GM23338 (cell line): ENCODE data around the gene MTHFD1L. TPM values are rescaled to one million over a fixed set of nuclear protein-coding genes. Genes with fewer than 3 reads are reported as not detected.

Source experiments
- ATAC-seq: fragments of 200-7000 bp; cut with Tn5 transposase; 3 replicates; pipeline ENCODE4 v1.9.1; 2020
- DNase-seq: peaks from one replicate; pipeline ENCODE4 v3.0.0-alpha.2; 2015; ENCODE audit warnings: low spot score
- H2AFZ ChIP-seq: fragments of 200-600 bp; sonication (generic); 2 replicates; pipeline ENCODE4 v1.8.0; 2016; ENCODE audit warnings: antibody characterized with exemption, mild to moderate bottlenecking, moderate library complexity
- H3F3A ChIP-seq: fragments of 200-600 bp; sonication (generic); replicated peaks from 2 replicates; pipeline ENCODE4 v1.8.0; 2017; ENCODE audit warnings: antibody characterized with exemption, mixed run types, low read depth
- H3K27ac ChIP-seq: fragments of 200-600 bp; sonication (generic); 2 replicates; pipeline ENCODE4 v1.6.1; 2016; ENCODE audit warnings: low read depth
- H3K27me3 ChIP-seq: fragments of 200-600 bp; sonication (generic); 2 replicates; pipeline ENCODE4 v1.8.0; 2016; ENCODE audit warnings: mild to moderate bottlenecking, mixed run types, moderate library complexity; ENCODE audit not compliant: insufficient read depth
- H3K36me3 ChIP-seq: fragments of 200-600 bp; sonication (generic); 2 replicates; pipeline ENCODE4 v1.8.0; 2016; ENCODE audit warnings: mild to moderate bottlenecking; ENCODE audit not compliant: insufficient read depth
- H3K4me1 ChIP-seq: fragments of 200-600 bp; sonication (generic); 2 replicates; pipeline ENCODE4 v1.8.0; 2016; ENCODE audit warnings: mild to moderate bottlenecking, moderate library complexity; ENCODE audit not compliant: insufficient read depth
- H3K4me2 ChIP-seq: fragments of 200-600 bp; sonication (generic); 2 replicates; pipeline ENCODE4 v1.7.1; 2017; ENCODE audit warnings: mixed run types
- H3K4me3 ChIP-seq: fragments of 200-600 bp; sonication (generic); 2 replicates; pipeline ENCODE4 v1.6.1; 2016; ENCODE audit warnings: mixed run types
- H3K79me2 ChIP-seq: fragments of 200-600 bp; sonication (generic); replicated peaks from 2 replicates; pipeline ENCODE4 v1.8.0; 2017; ENCODE audit warnings: mild to moderate bottlenecking; ENCODE audit not compliant: insufficient read depth
- H3K9me2 ChIP-seq: fragments of 200-600 bp; sonication (generic); 2 replicates; pipeline ENCODE4 v1.8.0; 2017; ENCODE audit not compliant: insufficient read depth
- H4K20me1 ChIP-seq: fragments of 200-600 bp; sonication (generic); replicated peaks from 2 replicates; pipeline ENCODE4 v1.8.0; 2017; ENCODE audit warnings: mild to moderate bottlenecking; ENCODE audit not compliant: insufficient read depth
- H3K27ac Mint-ChIP-seq: 2 replicates; pipeline ENCODE4 v1.8.0; 2020; ENCODE audit warnings: inconsistent platforms, mild to moderate bottlenecking, moderate library complexity, mixed read lengths
- H3K27me3 Mint-ChIP-seq: 3 replicates; pipeline ENCODE4 v1.8.0; 2022; ENCODE audit warnings: low read depth, mild to moderate bottlenecking, moderate library complexity, mixed read lengths, inconsistent platforms; ENCODE audit not compliant: insufficient read depth, poor library complexity
- H3K36me3 Mint-ChIP-seq: 3 replicates; pipeline ENCODE4 v1.8.0; 2021; ENCODE audit warnings: low read depth, mild to moderate bottlenecking, inconsistent platforms, moderate library complexity, mixed read lengths
- H3K4me1 Mint-ChIP-seq: 3 replicates; pipeline ENCODE4 v1.8.0; 2020; ENCODE audit warnings: mild to moderate bottlenecking, inconsistent platforms, mixed read lengths
- H3K4me3 Mint-ChIP-seq: 3 replicates; pipeline ENCODE4 v1.8.0; 2021; ENCODE audit warnings: moderate library complexity, mild to moderate bottlenecking, inconsistent platforms, mixed read lengths
- H3K9me3 Mint-ChIP-seq: 3 replicates; pipeline ENCODE4 v1.8.0; 2020; ENCODE audit warnings: moderate library complexity, mild to moderate bottlenecking, inconsistent platforms, mixed read lengths
- EZH2 ChIP-seq: fragments of 200-600 bp; sonication (generic); IDR thresholded peaks from one replicate; pipeline ENCODE4 v1.8.0; 2017; ENCODE audit warnings: antibody characterized with exemption, mild to moderate bottlenecking, low read depth; ENCODE audit not compliant: unreplicated experiment
- EZH2phosphoT487 ChIP-seq: fragments of 200-600 bp; sonication (generic); IDR thresholded peaks from one replicate; pipeline ENCODE4 v1.8.1; 2018; ENCODE audit warnings: antibody characterized with exemption; ENCODE audit not compliant: unreplicated experiment
- NANOG ChIP-seq: IDR thresholded peaks from 2 replicates; pipeline ENCODE4 v1.6.1; 2016; ENCODE audit warnings: antibody characterized with exemption, borderline replicate concordance
- POLR2AphosphoS5 ChIP-seq: IDR thresholded peaks from 2 replicates; pipeline ENCODE4 v1.6.1; 2016; ENCODE audit warnings: antibody characterized with exemption, low read depth
- STAT1 ChIP-seq: IDR thresholded peaks from one replicate; pipeline ENCODE4 v1.6.1; 2016; ENCODE audit warnings: antibody characterized with exemption; ENCODE audit not compliant: unreplicated experiment
- ZNF331 ChIP-seq: fragments of 250-450 bp; sonication (Bioruptor Pico); IDR thresholded peaks from 2 replicates; pipeline ENCODE4 v1.5.0; 2020; ENCODE audit warnings: low read depth, mild to moderate bottlenecking, moderate library complexity
- polyA plus RNA-seq: library from polyadenylated mRNA; unstranded; fragments of >200 nt; fragmentation: Nextera tagmentation; extraction: Ambion mirVana; gene quantifications from 2 replicates; pipeline ENCODE4 v1.2.1, GENCODE V29; 2016
- total RNA-seq: library from RNA; depleted of rRNA; stranded (reverse); fragments of >200 nt; shearing (Covaris generic); gene quantifications from 2 replicates; pipeline ENCODE4 v1.2.3, GENCODE V29; 2014
- TF ChIP-seq, protein P1 (sequence below), 2 experiments: fragments of 200-600 bp in 1 of 2; sonication (generic) in 1 of 2; conservative IDR thresholded peaks; 2 replicates each; pipeline versions ENCODE4 v1.5.1 to v1.6.1; 2016 to 2017; ENCODE audit warnings: antibody characterized with exemption in 2 of 2, low read depth in 2 of 2, mild to moderate bottlenecking in 2 of 2, moderate library complexity in 1 of 2
- TF ChIP-seq, protein P2 (sequence below): IDR thresholded peaks from 2 replicates; pipeline ENCODE4 v1.6.1; 2016; ENCODE audit warnings: antibody characterized with exemption
- TF ChIP-seq, protein P3 (sequence below): fragments of 250-450 bp; sonication (Bioruptor Pico); IDR thresholded peaks from 2 replicates; pipeline ENCODE4 v1.5.0; 2020; ENCODE audit warnings: mild to moderate bottlenecking, moderate library complexity

The MTHFD1L gene
- total and polyA plus RNA-seq, 2 experiments from 2014 or later, result 53.2 to 66.8 TPM

DNA sequence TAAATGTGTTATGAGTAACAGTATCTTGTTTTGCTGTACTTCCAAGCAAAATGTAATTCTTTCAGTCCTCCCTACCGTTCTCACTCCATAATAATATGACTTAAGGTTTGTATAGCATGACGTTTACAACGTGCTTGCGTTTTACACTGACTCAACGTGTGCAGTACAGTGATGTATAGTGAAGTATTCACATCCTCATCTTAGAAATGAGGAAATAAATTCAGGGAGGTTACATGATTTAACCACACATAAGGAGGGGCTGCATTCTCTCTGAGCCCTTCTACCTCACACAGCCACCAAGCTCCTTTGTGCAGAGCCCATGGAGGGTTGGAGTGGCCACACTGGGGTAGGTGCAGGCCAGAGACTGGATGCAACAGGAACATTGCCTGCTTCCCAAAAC lies 164.5 kb downstream of the MTHFD1L start (continued):
- TF ChIP-seq, protein P1, sequence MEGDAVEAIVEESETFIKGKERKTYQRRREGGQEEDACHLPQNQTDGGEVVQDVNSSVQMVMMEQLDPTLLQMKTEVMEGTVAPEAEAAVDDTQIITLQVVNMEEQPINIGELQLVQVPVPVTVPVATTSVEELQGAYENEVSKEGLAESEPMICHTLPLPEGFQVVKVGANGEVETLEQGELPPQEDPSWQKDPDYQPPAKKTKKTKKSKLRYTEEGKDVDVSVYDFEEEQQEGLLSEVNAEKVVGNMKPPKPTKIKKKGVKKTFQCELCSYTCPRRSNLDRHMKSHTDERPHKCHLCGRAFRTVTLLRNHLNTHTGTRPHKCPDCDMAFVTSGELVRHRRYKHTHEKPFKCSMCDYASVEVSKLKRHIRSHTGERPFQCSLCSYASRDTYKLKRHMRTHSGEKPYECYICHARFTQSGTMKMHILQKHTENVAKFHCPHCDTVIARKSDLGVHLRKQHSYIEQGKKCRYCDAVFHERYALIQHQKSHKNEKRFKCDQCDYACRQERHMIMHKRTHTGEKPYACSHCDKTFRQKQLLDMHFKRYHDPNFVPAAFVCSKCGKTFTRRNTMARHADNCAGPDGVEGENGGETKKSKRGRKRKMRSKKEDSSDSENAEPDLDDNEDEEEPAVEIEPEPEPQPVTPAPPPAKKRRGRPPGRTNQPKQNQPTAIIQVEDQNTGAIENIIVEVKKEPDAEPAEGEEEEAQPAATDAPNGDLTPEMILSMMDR (conservative IDR thresholded peaks at IDR 0.05; ENCODE audit: low read depth in 2 of 2), result no peak
- TF ChIP-seq STAT1, result no peak
- TF ChIP-seq ZNF331, result no peak
- TF ChIP-seq POLR2AphosphoS5, result no peak
- TF ChIP-seq, protein P2, sequence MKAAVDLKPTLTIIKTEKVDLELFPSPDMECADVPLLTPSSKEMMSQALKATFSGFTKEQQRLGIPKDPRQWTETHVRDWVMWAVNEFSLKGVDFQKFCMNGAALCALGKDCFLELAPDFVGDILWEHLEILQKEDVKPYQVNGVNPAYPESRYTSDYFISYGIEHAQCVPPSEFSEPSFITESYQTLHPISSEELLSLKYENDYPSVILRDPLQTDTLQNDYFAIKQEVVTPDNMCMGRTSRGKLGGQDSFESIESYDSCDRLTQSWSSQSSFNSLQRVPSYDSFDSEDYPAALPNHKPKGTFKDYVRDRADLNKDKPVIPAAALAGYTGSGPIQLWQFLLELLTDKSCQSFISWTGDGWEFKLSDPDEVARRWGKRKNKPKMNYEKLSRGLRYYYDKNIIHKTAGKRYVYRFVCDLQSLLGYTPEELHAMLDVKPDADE, result no peak

DNA sequence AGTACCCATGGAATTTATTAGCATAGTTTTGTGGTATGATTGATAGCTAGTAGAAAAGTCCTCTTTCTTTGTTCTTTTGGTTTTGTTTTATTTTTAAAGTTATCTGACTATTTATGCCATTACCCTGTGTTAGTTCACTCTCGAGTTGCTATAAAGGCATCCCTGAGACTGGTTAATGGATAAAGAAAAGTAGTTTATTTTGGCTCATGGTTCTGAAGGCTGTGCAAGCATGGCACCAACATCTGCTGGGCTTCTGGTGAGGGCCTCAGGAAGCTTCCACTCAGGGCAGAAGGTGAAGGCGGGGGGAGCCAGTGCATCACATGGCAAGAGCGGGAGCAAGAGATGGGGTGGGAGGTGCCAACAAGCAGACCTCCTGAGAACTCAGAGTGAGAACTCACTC lies 166.5 kb downstream of the MTHFD1L start:
- Histone ChIP-seq H3F3A (no peaks in the 10 kb centered on the region), H3K4me2 (no peak overlapping the region), H3K9me2 (no peaks in the 10 kb centered on the region), H3K27me3 (no peaks in the 10 kb centered on the region), H2AFZ (no peak overlapping the region), H3K4me1 (no peaks in the 10 kb centered on the region), H4K20me1 (no peaks in the 10 kb centered on the region), H3K36me3 (no peaks in the 10 kb centered on the region), H3K27ac (no peak overlapping the region), H3K4me3 (no peak overlapping the region), H3K79me2 (no peaks in the 10 kb centered on the region)
- no peaks in the 10 kb centered on the region for H3K4me1 Mint-ChIP-seq
- ATAC-seq, result peak; percentile 30; the same call in 1 of the 3 replicates
- TF ChIP-seq EZH2, result no peak
- TF ChIP-seq STAT1, result no peak
- no peak for TF ChIP-seq NANOG
- no peak for TF ChIP-seq EZH2phosphoT487
- TF ChIP-seq, protein P3, sequence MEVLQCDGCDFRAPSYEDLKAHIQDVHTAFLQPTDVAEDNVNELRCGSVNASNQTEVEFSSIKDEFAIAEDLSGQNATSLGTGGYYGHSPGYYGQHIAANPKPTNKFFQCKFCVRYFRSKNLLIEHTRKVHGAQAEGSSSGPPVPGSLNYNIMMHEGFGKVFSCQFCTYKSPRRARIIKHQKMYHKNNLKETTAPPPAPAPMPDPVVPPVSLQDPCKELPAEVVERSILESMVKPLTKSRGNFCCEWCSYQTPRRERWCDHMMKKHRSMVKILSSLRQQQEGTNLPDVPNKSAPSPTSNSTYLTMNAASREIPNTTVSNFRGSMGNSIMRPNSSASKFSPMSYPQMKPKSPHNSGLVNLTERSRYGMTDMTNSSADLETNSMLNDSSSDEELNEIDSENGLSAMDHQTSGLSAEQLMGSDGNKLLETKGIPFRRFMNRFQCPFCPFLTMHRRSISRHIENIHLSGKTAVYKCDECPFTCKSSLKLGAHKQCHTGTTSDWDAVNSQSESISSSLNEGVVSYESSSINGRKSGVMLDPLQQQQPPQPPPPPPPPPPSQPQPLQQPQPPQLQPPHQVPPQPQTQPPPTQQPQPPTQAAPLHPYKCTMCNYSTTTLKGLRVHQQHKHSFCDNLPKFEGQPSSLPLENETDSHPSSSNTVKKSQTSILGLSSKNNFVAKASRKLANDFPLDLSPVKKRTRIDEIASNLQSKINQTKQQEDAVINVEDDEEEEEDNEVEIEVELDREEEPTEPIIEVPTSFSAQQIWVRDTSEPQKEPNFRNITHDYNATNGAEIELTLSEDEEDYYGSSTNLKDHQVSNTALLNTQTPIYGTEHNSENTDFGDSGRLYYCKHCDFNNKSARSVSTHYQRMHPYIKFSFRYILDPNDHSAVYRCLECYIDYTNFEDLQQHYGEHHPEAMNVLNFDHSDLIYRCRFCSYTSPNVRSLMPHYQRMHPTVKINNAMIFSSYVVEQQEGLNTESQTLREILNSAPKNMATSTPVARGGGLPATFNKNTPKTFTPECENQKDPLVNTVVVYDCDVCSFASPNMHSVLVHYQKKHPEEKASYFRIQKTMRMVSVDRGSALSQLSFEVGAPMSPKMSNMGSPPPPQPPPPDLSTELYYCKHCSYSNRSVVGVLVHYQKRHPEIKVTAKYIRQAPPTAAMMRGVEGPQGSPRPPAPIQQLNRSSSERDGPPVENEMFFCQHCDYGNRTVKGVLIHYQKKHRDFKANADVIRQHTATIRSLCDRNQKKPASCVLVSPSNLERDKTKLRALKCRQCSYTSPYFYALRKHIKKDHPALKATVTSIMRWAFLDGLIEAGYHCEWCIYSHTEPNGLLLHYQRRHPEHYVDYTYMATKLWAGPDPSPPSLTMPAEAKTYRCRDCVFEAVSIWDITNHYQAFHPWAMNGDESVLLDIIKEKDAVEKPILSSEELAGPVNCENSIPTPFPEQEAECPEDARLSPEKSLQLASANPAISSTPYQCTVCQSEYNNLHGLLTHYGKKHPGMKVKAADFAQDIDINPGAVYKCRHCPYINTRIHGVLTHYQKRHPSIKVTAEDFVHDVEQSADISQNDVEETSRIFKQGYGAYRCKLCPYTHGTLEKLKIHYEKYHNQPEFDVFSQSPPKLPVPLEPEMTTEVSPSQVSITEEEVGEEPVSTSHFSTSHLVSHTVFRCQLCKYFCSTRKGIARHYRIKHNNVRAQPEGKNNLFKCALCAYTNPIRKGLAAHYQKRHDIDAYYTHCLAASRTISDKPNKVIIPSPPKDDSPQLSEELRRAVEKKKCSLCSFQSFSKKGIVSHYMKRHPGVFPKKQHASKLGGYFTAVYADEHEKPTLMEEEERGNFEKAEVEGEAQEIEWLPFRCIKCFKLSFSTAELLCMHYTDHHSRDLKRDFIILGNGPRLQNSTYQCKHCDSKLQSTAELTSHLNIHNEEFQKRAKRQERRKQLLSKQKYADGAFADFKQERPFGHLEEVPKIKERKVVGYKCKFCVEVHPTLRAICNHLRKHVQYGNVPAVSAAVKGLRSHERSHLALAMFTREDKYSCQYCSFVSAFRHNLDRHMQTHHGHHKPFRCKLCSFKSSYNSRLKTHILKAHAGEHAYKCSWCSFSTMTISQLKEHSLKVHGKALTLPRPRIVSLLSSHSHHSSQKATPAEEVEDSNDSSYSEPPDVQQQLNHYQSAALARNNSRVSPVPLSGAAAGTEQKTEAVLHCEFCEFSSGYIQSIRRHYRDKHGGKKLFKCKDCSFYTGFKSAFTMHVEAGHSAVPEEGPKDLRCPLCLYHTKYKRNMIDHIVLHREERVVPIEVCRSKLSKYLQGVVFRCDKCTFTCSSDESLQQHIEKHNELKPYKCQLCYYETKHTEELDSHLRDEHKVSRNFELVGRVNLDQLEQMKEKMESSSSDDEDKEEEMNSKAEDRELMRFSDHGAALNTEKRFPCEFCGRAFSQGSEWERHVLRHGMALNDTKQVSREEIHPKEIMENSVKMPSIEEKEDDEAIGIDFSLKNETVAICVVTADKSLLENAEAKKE (CRISPR knock-in tag), result no peak
- TF ChIP-seq, protein P2, result no peak
- 0 out of 2 replicates have a peak overlapping the region, but pooled peaks have one; percentile 24 for H3K27ac Mint-ChIP-seq
- H3K36me3 Mint-ChIP-seq, result peaks cover 56% of the 10 kb centered on the region
- H3K4me3 Mint-ChIP-seq, result no peak overlapping the region
- DNase-seq, result no peak
- no peaks in the 10 kb centered on the region for H3K9me3 Mint-ChIP-seq
- H3K27me3 Mint-ChIP-seq, result peaks cover 5% of the 10 kb centered on the region
